Right lobe of liver (tissue), 4 donors: Measurements from ENCODE around the gene CAPN7.

Experiments
- CTCF ChIP-seq, 4 donors: fragments of 200-600 bp in 3 of 4; fragments of 450-650 bp in 1 of 4; IDR thresholded peaks; one replicate each; pipeline versions ENCODE4 v1.5.1 to v1.8.0; 2016 to 2022; ENCODE audit warnings: antibody characterized with exemption in 4 of 4, mild to moderate bottlenecking in 2 of 4
- POLR2A ChIP-seq: fragments of 450-650 bp; IDR thresholded peaks from one replicate; pipeline ENCODE4 v1.6.1; 2017; ENCODE audit warnings: antibody characterized with exemption, mild to moderate bottlenecking
- donor health status: DM: no; HTN: no; CAD: no.
- donor health status: DM: no; HTN: no; CAD: no.
- donor health status: DM: no; HTN: yes; CAD: no.

DNA sequence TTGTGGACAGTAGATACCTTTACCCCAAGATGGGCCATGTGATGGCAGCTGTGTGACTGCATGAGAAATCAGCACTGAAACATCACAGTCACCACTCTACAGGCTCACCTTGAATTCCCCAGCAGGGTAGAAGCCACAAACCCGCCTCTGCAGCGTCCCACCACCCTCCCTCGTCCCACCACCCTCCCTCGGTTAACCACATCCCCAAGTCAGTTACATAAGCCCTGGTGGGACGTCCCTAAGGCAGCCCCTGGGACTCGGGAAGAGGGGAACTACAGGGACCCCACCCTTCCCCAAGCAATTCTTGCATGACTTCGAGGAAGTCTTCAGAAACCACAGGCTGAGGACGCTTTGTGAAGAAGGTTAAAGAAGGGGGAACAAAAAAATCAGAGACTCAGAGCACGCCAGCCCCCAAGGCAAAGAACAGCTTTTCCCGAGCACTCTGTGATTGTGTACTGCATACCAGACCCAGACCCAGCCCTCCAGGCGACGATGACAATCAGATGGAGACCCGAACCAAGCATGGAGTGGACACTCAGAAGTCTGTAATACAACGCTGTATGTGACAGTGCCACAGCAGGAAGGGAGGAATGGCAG lies 65.8 kb downstream of the CAPN7 start:
- TF ChIP-seq CTCF (IDR thresholded peaks at IDR 0.05) (no peak), POLR2A (peak; percentile 33)
